HepG2 (cell line): ENCODE results near the gene SRSF12. TPM values are rescaled to one million over a fixed set of nuclear protein-coding genes. Genes with fewer than 3 reads are reported as not detected.
A peak's percentile ranks its signal among the peaks of the same experiment; 100 is the strongest.

ENCODE experiments used
- ATAC-seq: fragments of 200-7000 bp; cut with Tn5 transposase; 3 replicates; pipeline ENCODE4 v1.9.1; 2020; ENCODE audit warnings: mild to moderate bottlenecking, moderate library complexity
- BruUV-seq: library from RNA; stranded (reverse); fragments of 400-500 nt; replicated peaks from 2 replicates; lab custom pipeline; 2021; lab: Mats Ljungman, UMichigan
- CTCF ChIA-PET: fragments of 300-600 bp; formaldehyde crosslinking; extraction: SDS; loops from one replicate; lab custom pipeline; 2021; ENCODE audit warnings: low total read pairs, inconsistent platforms, low intra/inter-chr PET ratio; lab: Yijun Ruan, JAX
- POLR2A ChIA-PET: fragments of 350-600 bp; sonication (Branson Sonifier 250); formaldehyde crosslinking; loops from one replicate; lab custom pipeline; 2020; ENCODE audit warnings: antibody characterized with exemption, inconsistent platforms; lab: Yijun Ruan, JAX
- DNase-seq: peaks from one replicate; pipeline ENCODE4 v3.0.0-alpha.2; 2015; ENCODE audit warnings: low spot score
- FAIRE-seq: peaks from 3 replicates; lab custom pipeline; 2011; peaks lifted over from hg19 to GRCh38; lab: Jason Lieb, UNC
- H2AFZ ChIP-seq: one replicate; pipeline ENCODE4 v1.6.1; 2011; ENCODE audit warnings: low read length, inconsistent platforms
- H3K27ac ChIP-seq: fragments of 300-600 bp; 3 replicates; pipeline ENCODE4 v1.8.0; 2011; ENCODE audit warnings: mixed run types, mild to moderate bottlenecking, mixed read lengths, low read length, inconsistent platforms; ENCODE audit not compliant: insufficient read depth; ENCODE audit errors: extremely low read length
- H3K27me3 ChIP-seq, 2 experiments: fragments of 200-600 bp in 1 of 2; 2 replicates in 1 of 2; 3 replicates in 1 of 2; pipeline versions ENCODE4 v1.6.0 to v1.8.0; 2011; ENCODE audit warnings: low read length in 2 of 2, mild to moderate bottlenecking in 2 of 2, moderate library complexity in 2 of 2, inconsistent platforms in 1 of 2; ENCODE audit not compliant: insufficient read depth in 2 of 2, control insufficient read depth in 1 of 2
- H3K36me3 ChIP-seq, 2 experiments: fragments of 200-600 bp in 1 of 2; replicated peaks in 1 of 2; 2 replicates in 1 of 2; 3 replicates in 1 of 2; pipeline versions ENCODE4 v1.5.1 to v1.8.0; 2011; ENCODE audit warnings: low read length in 2 of 2, inconsistent platforms in 1 of 2; ENCODE audit not compliant: insufficient read depth in 2 of 2, control insufficient read depth in 1 of 2
- H3K4me1 ChIP-seq: 2 replicates; pipeline ENCODE4 v1.5.1; 2012; ENCODE audit warnings: low read length, inconsistent platforms; ENCODE audit not compliant: insufficient read depth
- H3K4me2 ChIP-seq: 2 replicates; pipeline ENCODE4 v1.6.0; 2011; ENCODE audit warnings: low read depth, low read length, inconsistent platforms
- H3K4me3 ChIP-seq, 3 experiments: fragments of 200-600 bp in 1 of 3; sonication (generic), shearing (Covaris generic) in 1 of 3; replicated peaks in 1 of 3; 2 replicates each; pipeline ENCODE4 v1.5.1; 2011 to 2016; ENCODE audit warnings: low read length in 3 of 3, inconsistent platforms in 2 of 3, low read depth in 2 of 3, mild to moderate bottlenecking in 2 of 3, control low read depth in 1 of 3, mixed read lengths in 1 of 3; ENCODE audit not compliant: insufficient read depth in 1 of 3
- H3K79me2 ChIP-seq: one replicate; pipeline ENCODE4 v1.6.1; 2011; ENCODE audit warnings: low read length, inconsistent platforms; ENCODE audit not compliant: insufficient read depth
- H3K9ac ChIP-seq: 2 replicates; pipeline ENCODE4 v1.6.0; 2011; ENCODE audit warnings: mild to moderate bottlenecking, low read depth, low read length, inconsistent platforms; ENCODE audit not compliant: insufficient read depth
- H3K9me3 ChIP-seq: 2 replicates; pipeline ENCODE4 v1.5.1; 2012; ENCODE audit warnings: mild to moderate bottlenecking, low read length
- H4K20me1 ChIP-seq: 2 replicates; pipeline ENCODE4 v1.6.0; 2011; ENCODE audit warnings: inconsistent platforms, mild to moderate bottlenecking, low read length, moderate library complexity; ENCODE audit not compliant: insufficient read depth
- FOXK1 ChIP-seq: sonication (generic); formaldehyde crosslinking; IDR thresholded peaks from 2 replicates; pipeline ENCODE4 v1.4.0; 2020; ENCODE audit warnings: low read depth, missing genetic modification reagents, borderline replicate concordance
- HNF1A ChIP-seq, 2 experiments: sonication (generic) in 1 of 2; formaldehyde crosslinking in 1 of 2; IDR thresholded peaks; 2 replicates each; pipeline versions ENCODE4 v1.4.0 to v1.6.1; 2016 to 2020; ENCODE audit warnings: borderline replicate concordance in 1 of 2, low read depth in 1 of 2, mild to moderate bottlenecking in 1 of 2, missing genetic modification reagents in 1 of 2
- RXRB ChIP-seq: IDR thresholded peaks from 2 replicates; pipeline ENCODE4 v1.6.1; 2016; ENCODE audit warnings: borderline replicate concordance, missing genetic modification reagents, missing compliant biosample characterization
- SMAD9 ChIP-seq: sonication (generic); formaldehyde crosslinking; IDR thresholded peaks from 2 replicates; pipeline ENCODE4 v1.5.1; 2020; ENCODE audit warnings: mild to moderate bottlenecking, missing genetic modification reagents
- SP5 ChIP-seq: IDR thresholded peaks from 2 replicates; pipeline ENCODE4 v1.6.1; 2016; ENCODE audit warnings: low read depth, borderline replicate concordance
- ZBTB25 ChIP-seq: IDR thresholded peaks from 2 replicates; pipeline ENCODE4 v1.6.1; 2018; ENCODE audit warnings: missing genetic modification reagents
- ZNF546 ChIP-seq: sonication (generic); formaldehyde crosslinking; conservative IDR thresholded peaks from 2 replicates; pipeline ENCODE4 v1.8.1; 2023; ENCODE audit warnings: mild to moderate bottlenecking, missing genetic modification reagents
- WGBS: methylation state at CpG from one replicate; pipeline ENCODE4 v1.1.6; 2017; ENCODE audit warnings: low lambda C conversion rate; 5-methylcytosine and 5-hydroxymethylcytosine counted together
- in situ Hi-C: cut with HindIII; loops from 2 replicates; pipeline ENCODE4 v1.10.0; 2017; ENCODE audit warnings: low pct_unique_long_range_greater_than_20kb; ENCODE audit not compliant: extremely low pct_ligation_motif_present
- intact Hi-C: fragments of 100-400 bp; cut with micrococcal nuclease; formaldehyde crosslinking; loops from one replicate; pipeline ENCODE4 v1.10.0; 2022; ENCODE audit not compliant: unreplicated experiment
- polyA plus RNA-seq, 8 experiments: library from polyadenylated mRNA; depleted of rRNA in 3 of 8; stranded (reverse) in 7 of 8; unstranded in 1 of 8; fragments of >200 nt; fragmentation: Illumina TruSeq in 4 of 8; extraction: Trizol in 4 of 8; gene quantifications; 2 replicates each; pipeline versions ENCODE4 v1.2.1 to v1.2.3, GENCODE V29; 2011 to 2016; ENCODE audit warnings: low read depth in 4 of 8, missing spikeins in 1 of 8, mixed read lengths in 1 of 8; ENCODE audit not compliant: insufficient read depth in 1 of 8
- total RNA-seq, 5 experiments: library from RNA; depleted of rRNA; stranded (reverse); fragments of >200 nt; fragmentation: Illumina TruSeq; extraction: Trizol; gene quantifications; 2 replicates each; pipeline ENCODE4 v1.2.3, GENCODE V29; 2016; ENCODE audit warnings: low read depth in 1 of 5

Gene SRSF12
- total and polyA plus RNA-seq, 2 of the 13 experiments (the other 11 are each of a cell fraction or from before 2014, with no cell fraction given): 1.7 to 1.9 TPM

GRCh38 chr6:89144354-89144906 is 26.6 kb upstream of the SRSF12 start:
- 56% methylated on average over 2 of the region's 2 CpGs for WGBS
- BruUV-seq: no TSS peak
- Histone ChIP-seq H3K27ac (no peak overlapping the region), H3K9ac (no peak overlapping the region), H3K4me2 (no peak overlapping the region), H3K27me3 (no peaks in the 10 kb centered on the region; a peak in 2 of 5 replicates), H4K20me1 (no peaks in the 10 kb centered on the region), H3K9me3 (no peaks in the 10 kb centered on the region), H3K4me1 (peaks cover 52% of the 10 kb centered on the region), H3K4me3 (no peak overlapping the region), H3K79me2 (peaks cover 23% of the 10 kb centered on the region), H3K36me3 (no peaks in the 10 kb centered on the region; a peak in 1 of 5 replicates), H2AFZ (no peak overlapping the region)
- ChIA-PET POLR2A (interaction anchor here (2.0 kb wide), 1 partner anchor 181 kb away, joined by 5 read pairs; the partner anchor contains the start of gene RNGTT), CTCF (no interaction called here)
- in situ Hi-C loops: no loop called here
- no peak for ATAC-seq
- DNase-seq: no peak
- intact Hi-C loops: no loop called here
- TF ChIP-seq ZBTB25 (CRISPR knock-in tag) (no peak), SMAD9 (no peak)
- FAIRE-seq: no peak

GRCh38 chr6:89140347-89141156 is 22.7 kb upstream of the SRSF12 start:
- intact Hi-C loops: no loop called here
- TF ChIP-seq RXRB (peak; percentile 68; the same call in 1 of the 2 replicates), FOXK1 (CRISPR knock-in tag) (peak; percentile 50; the same call in 1 of the 2 replicates), SP5 (CRISPR knock-in tag) (peak; percentile 86), ZNF546 (no peak), HNF1A (IDR thresholded peaks at IDR 0.05; ENCODE audit: low read depth) (peak; percentile 97), HNF1A (CRISPR knock-in tag; IDR thresholded peaks at IDR 0.05; ENCODE audit: borderline replicate concordance) (peak; percentile 97)

More at GRCh38 chr6:89140347-89141156, 22.7 kb upstream of the SRSF12 start:
- H4K20me1 ChIP-seq: no peaks in the 10 kb centered on the region
- peak overlapping the region; percentile 37 for H3K27ac ChIP-seq
- DNase-seq: peak; percentile 82
- peak overlapping the region; percentile 66 for H3K4me2 ChIP-seq
- ChIA-PET POLR2A (interaction anchor here (1.2 to 3.6 kb wide), 5 partner anchors 14 to 177 kb away, joined by 3 to 20 read pairs (median 5); partner anchors contain the start of genes PNRC1 and RNGTT), CTCF (no interaction called here)
- H3K9ac ChIP-seq: no peak overlapping the region
- H3K27me3 ChIP-seq: no peaks in the 10 kb centered on the region; a peak in 1 of 5 replicates
- H3K36me3 ChIP-seq: no peaks in the 10 kb centered on the region
- peak; percentile 79 for FAIRE-seq
- H3K4me3 ChIP-seq: no peak overlapping the region; a peak in 1 of 6 replicates
- no peaks in the 10 kb centered on the region for H3K9me3 ChIP-seq
- ATAC-seq: peak; percentile 99
- WGBS: 14% methylated on average over 7 of the region's 7 CpGs
- BruUV-seq: no TSS peak
- in situ Hi-C loops: no loop called here
- no peaks in the 10 kb centered on the region for H3K79me2 ChIP-seq
- peaks cover 35% of the 10 kb centered on the region for H3K4me1 ChIP-seq
- no peak overlapping the region for H2AFZ ChIP-seq
